ENCODE data around the gene MEN1. TPM values are rescaled to one million over a fixed set of nuclear protein-coding genes. Genes with fewer than 3 reads are reported as not detected.

The MEN1 gene
- total RNA-seq, 1 experiment from 2014 or later = 54.5 TPM

DNA sequence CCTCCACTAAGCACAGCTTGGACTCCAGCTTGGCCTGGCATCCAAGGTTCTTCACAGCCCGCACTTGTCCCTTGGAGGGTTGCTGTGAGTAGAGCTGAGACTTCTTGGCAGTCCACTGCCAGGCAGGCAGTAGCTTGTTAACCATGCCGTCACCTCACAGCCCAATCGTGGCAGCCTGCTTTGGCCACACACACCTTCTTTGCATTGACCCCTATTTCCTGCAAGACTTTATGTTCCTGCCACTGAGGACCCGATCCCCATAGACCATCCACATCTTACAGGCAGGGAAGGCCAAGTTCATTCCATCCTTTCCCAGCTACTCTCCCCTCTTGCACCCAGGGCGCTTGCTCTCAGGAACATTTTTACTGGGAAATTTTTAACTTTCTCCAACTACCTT is 48.1 kb downstream of the MEN1 start:
- TSS peak; percentile 26 for BruUV-seq (replicated peaks)

DNA sequence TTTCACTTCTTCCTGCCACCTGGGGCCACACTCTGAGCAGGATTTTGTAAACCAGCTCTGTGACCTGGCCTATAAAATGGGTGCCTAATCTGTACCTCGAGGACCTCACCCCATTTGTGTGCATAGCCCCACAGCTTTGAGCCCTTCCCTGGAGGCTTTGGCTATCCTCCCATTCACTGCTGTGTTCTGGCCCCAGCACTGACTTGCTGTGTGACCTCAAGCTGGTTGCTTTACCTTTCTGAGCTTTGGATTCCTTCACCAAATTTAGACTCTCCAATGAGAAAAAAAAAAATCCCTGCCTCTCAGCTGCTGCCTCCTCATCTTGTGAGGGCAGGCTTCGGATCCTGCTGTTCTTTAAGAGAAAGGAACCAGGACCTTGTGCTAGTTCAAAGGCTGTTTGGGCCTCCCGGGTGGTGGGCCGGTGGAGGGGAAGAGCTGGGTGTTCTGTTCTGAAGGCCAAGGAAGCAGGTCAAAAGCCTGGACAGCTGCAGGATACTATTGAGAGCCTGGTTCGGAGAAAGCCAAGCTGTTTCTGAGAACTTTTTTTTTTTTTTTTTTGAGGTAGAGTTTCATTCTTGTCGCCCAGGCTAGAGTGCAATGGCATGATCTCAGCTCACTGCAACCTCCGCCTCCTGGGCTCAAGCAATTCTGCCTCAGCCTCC is 49.5 kb downstream of the MEN1 start:
- in situ Hi-C loops (cut with HindIII; ENCODE audit: low pct_unique_long_range_greater_than_20kb, low sequenced_read_pairs) = no loop called here
- ATAC-seq = no peak; the same call in 1 of the 2 replicates
- POLR2A ChIA-PET = interaction anchor here (1.0 kb wide), 1 partner anchor 18 kb away, joined by 3 read pairs; the partner anchor contains the start of gene SF1

More for the DNA sequence above, 48.1 kb downstream of the MEN1 start:
- Histone ChIP-seq H3K4me1 (ENCODE audit: control insufficient read depth, insufficient read depth, low read length) (peaks cover 26% of the 10 kb centered on the region), H3K27me3 (ENCODE audit: control insufficient read depth, insufficient read depth, low read length) (no peaks in the 10 kb centered on the region), H3K9me3 (ENCODE audit: control insufficient read depth, insufficient read depth, low read depth, low read length) (no peaks in the 10 kb centered on the region), H3K36me3 (ENCODE audit: control insufficient read depth, insufficient read depth, low read length) (peaks cover 9% of the 10 kb centered on the region), H3K4me3 (ENCODE audit: low read depth in 2 of 2, low read length in 2 of 2) (no peak overlapping the region), H3K27ac (ENCODE audit: low read length) (no peak overlapping the region)
- intact Hi-C loops (cut with micrococcal nuclease; ENCODE audit: unreplicated experiment) = no loop called here
- TF ChIP-seq CTCF (IDR thresholded peaks at IDR 0.05) = no peak
- TF ChIP-seq REST (IDR thresholded peaks at IDR 0.05; ENCODE audit: insufficient read depth in 1 of 2, low read depth in 2 of 2, low read length in 1 of 2) = no peak
- no peak for TF ChIP-seq TCF7L2 (IDR thresholded peaks at IDR 0.05; ENCODE audit: low read depth, low read length)
- peak; percentile 82 for TF ChIP-seq POLR2AphosphoS5 (IDR thresholded peaks at IDR 0.05; ENCODE audit: low read depth, low read length)
- no peak for TF ChIP-seq SIN3A (IDR thresholded peaks at IDR 0.05; ENCODE audit: borderline replicate concordance, insufficient read depth, low read depth, low read length)
- ChIA-PET POLR2A (no interaction called here), CTCF (no interaction called here)
- ATAC-seq (peak; percentile 18; the same call in 1 of the 2 replicates), DNase-seq (ENCODE audit: low read depth, low spot score) (no peak)
- in situ Hi-C loops (cut with HindIII; ENCODE audit: low pct_unique_long_range_greater_than_20kb, low sequenced_read_pairs) = no loop called here

More for the DNA sequence above, 49.5 kb downstream of the MEN1 start:
- peaks cover 26% of the 10 kb centered on the region for H3K4me1 ChIP-seq (ENCODE audit: control insufficient read depth, insufficient read depth, low read length)
- no peaks in the 10 kb centered on the region for H3K27me3 ChIP-seq (ENCODE audit: control insufficient read depth, insufficient read depth, low read length)
- BruUV-seq (replicated peaks) = no TSS peak
- TF ChIP-seq POLR2AphosphoS5 (IDR thresholded peaks at IDR 0.05; ENCODE audit: low read depth, low read length) (peak; percentile 21; the same call in 1 of the 2 replicates), CTCF (IDR thresholded peaks at IDR 0.05) (no peak)
- peaks cover 8% of the 10 kb centered on the region for H3K36me3 ChIP-seq (ENCODE audit: control insufficient read depth, insufficient read depth, low read length)
- intact Hi-C loops (cut with micrococcal nuclease; ENCODE audit: unreplicated experiment) = no loop called here
- no peak overlapping the region for H3K4me3 ChIP-seq (ENCODE audit: low read depth in 2 of 2, low read length in 2 of 2)
- no peaks in the 10 kb centered on the region for H3K9me3 ChIP-seq (ENCODE audit: control insufficient read depth, insufficient read depth, low read depth, low read length)
- H3K27ac ChIP-seq (ENCODE audit: low read length) = no peak overlapping the region
- CTCF ChIA-PET = interaction anchor here (0.6 to 2.1 kb wide), 2 partner anchors 17 to 886 kb away, joined by 4 to 7 read pairs; partner anchors contain the start of gene RASGRP2
- no peak for DNase-seq (ENCODE audit: low read depth, low spot score)

All from Panc1 (cell line).